GM23338 (cell line): ENCODE results near the gene MAP2K3. TPM values are rescaled to one million over a fixed set of nuclear protein-coding genes. Genes with fewer than 3 reads are reported as not detected.

ENCODE experiments used
- ATAC-seq: fragments of 200-7000 bp; cut with Tn5 transposase; 3 replicates; pipeline ENCODE4 v1.9.1; 2020
- DNase-seq: peaks from one replicate; pipeline ENCODE4 v3.0.0-alpha.2; 2015; ENCODE audit warnings: low spot score
- H2AFZ ChIP-seq: fragments of 200-600 bp; sonication (generic); 2 replicates; pipeline ENCODE4 v1.8.0; 2016; ENCODE audit warnings: antibody characterized with exemption, mild to moderate bottlenecking, moderate library complexity
- H3F3A ChIP-seq: fragments of 200-600 bp; sonication (generic); replicated peaks from 2 replicates; pipeline ENCODE4 v1.8.0; 2017; ENCODE audit warnings: antibody characterized with exemption, mixed run types, low read depth
- H3K27ac ChIP-seq: fragments of 200-600 bp; sonication (generic); 2 replicates; pipeline ENCODE4 v1.6.1; 2016; ENCODE audit warnings: low read depth
- H3K27me3 ChIP-seq: fragments of 200-600 bp; sonication (generic); 2 replicates; pipeline ENCODE4 v1.8.0; 2016; ENCODE audit warnings: mild to moderate bottlenecking, mixed run types, moderate library complexity; ENCODE audit not compliant: insufficient read depth
- H3K36me3 ChIP-seq: fragments of 200-600 bp; sonication (generic); 2 replicates; pipeline ENCODE4 v1.8.0; 2016; ENCODE audit warnings: mild to moderate bottlenecking; ENCODE audit not compliant: insufficient read depth
- H3K4me1 ChIP-seq: fragments of 200-600 bp; sonication (generic); 2 replicates; pipeline ENCODE4 v1.8.0; 2016; ENCODE audit warnings: mild to moderate bottlenecking, moderate library complexity; ENCODE audit not compliant: insufficient read depth
- H3K4me2 ChIP-seq: fragments of 200-600 bp; sonication (generic); 2 replicates; pipeline ENCODE4 v1.7.1; 2017; ENCODE audit warnings: mixed run types
- H3K4me3 ChIP-seq: fragments of 200-600 bp; sonication (generic); 2 replicates; pipeline ENCODE4 v1.6.1; 2016; ENCODE audit warnings: mixed run types
- H3K79me2 ChIP-seq: fragments of 200-600 bp; sonication (generic); replicated peaks from 2 replicates; pipeline ENCODE4 v1.8.0; 2017; ENCODE audit warnings: mild to moderate bottlenecking; ENCODE audit not compliant: insufficient read depth
- H3K9me2 ChIP-seq: fragments of 200-600 bp; sonication (generic); 2 replicates; pipeline ENCODE4 v1.8.0; 2017; ENCODE audit not compliant: insufficient read depth
- H4K20me1 ChIP-seq: fragments of 200-600 bp; sonication (generic); replicated peaks from 2 replicates; pipeline ENCODE4 v1.8.0; 2017; ENCODE audit warnings: mild to moderate bottlenecking; ENCODE audit not compliant: insufficient read depth
- H3K27ac Mint-ChIP-seq: 2 replicates; pipeline ENCODE4 v1.8.0; 2020; ENCODE audit warnings: inconsistent platforms, mild to moderate bottlenecking, moderate library complexity, mixed read lengths
- H3K27me3 Mint-ChIP-seq: 3 replicates; pipeline ENCODE4 v1.8.0; 2022; ENCODE audit warnings: low read depth, mild to moderate bottlenecking, moderate library complexity, mixed read lengths, inconsistent platforms; ENCODE audit not compliant: insufficient read depth, poor library complexity
- H3K36me3 Mint-ChIP-seq: 3 replicates; pipeline ENCODE4 v1.8.0; 2021; ENCODE audit warnings: low read depth, mild to moderate bottlenecking, inconsistent platforms, moderate library complexity, mixed read lengths
- H3K4me1 Mint-ChIP-seq: 3 replicates; pipeline ENCODE4 v1.8.0; 2020; ENCODE audit warnings: mild to moderate bottlenecking, inconsistent platforms, mixed read lengths
- H3K4me3 Mint-ChIP-seq: 3 replicates; pipeline ENCODE4 v1.8.0; 2021; ENCODE audit warnings: moderate library complexity, mild to moderate bottlenecking, inconsistent platforms, mixed read lengths
- H3K9me3 Mint-ChIP-seq: 3 replicates; pipeline ENCODE4 v1.8.0; 2020; ENCODE audit warnings: moderate library complexity, mild to moderate bottlenecking, inconsistent platforms, mixed read lengths
- CTCF ChIP-seq, 2 experiments: fragments of 200-600 bp in 1 of 2; sonication (generic) in 1 of 2; conservative IDR thresholded peaks; 2 replicates each; pipeline versions ENCODE4 v1.5.1 to v1.6.1; 2016 to 2017; ENCODE audit warnings: antibody characterized with exemption in 2 of 2, low read depth in 2 of 2, mild to moderate bottlenecking in 2 of 2, moderate library complexity in 1 of 2
- EZH2 ChIP-seq: fragments of 200-600 bp; sonication (generic); IDR thresholded peaks from one replicate; pipeline ENCODE4 v1.8.0; 2017; ENCODE audit warnings: antibody characterized with exemption, mild to moderate bottlenecking, low read depth; ENCODE audit not compliant: unreplicated experiment
- JUNB ChIP-seq: IDR thresholded peaks from one replicate; pipeline ENCODE4 v1.6.1; 2016; ENCODE audit warnings: antibody characterized with exemption; ENCODE audit not compliant: unreplicated experiment
- NANOG ChIP-seq: IDR thresholded peaks from 2 replicates; pipeline ENCODE4 v1.6.1; 2016; ENCODE audit warnings: antibody characterized with exemption, borderline replicate concordance
- POLR2AphosphoS5 ChIP-seq: IDR thresholded peaks from 2 replicates; pipeline ENCODE4 v1.6.1; 2016; ENCODE audit warnings: antibody characterized with exemption, low read depth
- ZNF114 ChIP-seq: fragments of 250-450 bp; sonication (Bioruptor Pico); IDR thresholded peaks from 2 replicates; pipeline ENCODE4 v1.5.0; 2020; ENCODE audit warnings: mild to moderate bottlenecking, moderate library complexity
- ZNF462 ChIP-seq: fragments of 250-450 bp; sonication (Bioruptor Pico); IDR thresholded peaks from 2 replicates; pipeline ENCODE4 v1.5.0; 2020; ENCODE audit warnings: mild to moderate bottlenecking, moderate library complexity
- polyA plus RNA-seq: library from polyadenylated mRNA; unstranded; fragments of >200 nt; fragmentation: Nextera tagmentation; extraction: Ambion mirVana; gene quantifications from 2 replicates; pipeline ENCODE4 v1.2.1, GENCODE V29; 2016
- total RNA-seq: library from RNA; depleted of rRNA; stranded (reverse); fragments of >200 nt; shearing (Covaris generic); gene quantifications from 2 replicates; pipeline ENCODE4 v1.2.3, GENCODE V29; 2014
- TF ChIP-seq, protein P1 (sequence below): IDR thresholded peaks from one replicate; pipeline ENCODE4 v1.6.1; 2018; ENCODE audit warnings: antibody characterized with exemption; ENCODE audit not compliant: unreplicated experiment
- TF ChIP-seq, protein P2 (sequence below): IDR thresholded peaks from 2 replicates; pipeline ENCODE4 v1.6.1; 2016; ENCODE audit warnings: antibody characterized with exemption

Gene MAP2K3
- total and polyA plus RNA-seq, 2 experiments from 2014 or later: 28.5 to 31.7 TPM

GRCh38 chr17:21280081-21280518 is 4.4 kb upstream of the MAP2K3 start (continued):
- TF ChIP-seq CTCF (conservative IDR thresholded peaks at IDR 0.05; ENCODE audit: low read depth in 2 of 2) (peak; percentile 85 to 97), EZH2 (no peak), NANOG (no peak)
- TF ChIP-seq, protein P1, sequence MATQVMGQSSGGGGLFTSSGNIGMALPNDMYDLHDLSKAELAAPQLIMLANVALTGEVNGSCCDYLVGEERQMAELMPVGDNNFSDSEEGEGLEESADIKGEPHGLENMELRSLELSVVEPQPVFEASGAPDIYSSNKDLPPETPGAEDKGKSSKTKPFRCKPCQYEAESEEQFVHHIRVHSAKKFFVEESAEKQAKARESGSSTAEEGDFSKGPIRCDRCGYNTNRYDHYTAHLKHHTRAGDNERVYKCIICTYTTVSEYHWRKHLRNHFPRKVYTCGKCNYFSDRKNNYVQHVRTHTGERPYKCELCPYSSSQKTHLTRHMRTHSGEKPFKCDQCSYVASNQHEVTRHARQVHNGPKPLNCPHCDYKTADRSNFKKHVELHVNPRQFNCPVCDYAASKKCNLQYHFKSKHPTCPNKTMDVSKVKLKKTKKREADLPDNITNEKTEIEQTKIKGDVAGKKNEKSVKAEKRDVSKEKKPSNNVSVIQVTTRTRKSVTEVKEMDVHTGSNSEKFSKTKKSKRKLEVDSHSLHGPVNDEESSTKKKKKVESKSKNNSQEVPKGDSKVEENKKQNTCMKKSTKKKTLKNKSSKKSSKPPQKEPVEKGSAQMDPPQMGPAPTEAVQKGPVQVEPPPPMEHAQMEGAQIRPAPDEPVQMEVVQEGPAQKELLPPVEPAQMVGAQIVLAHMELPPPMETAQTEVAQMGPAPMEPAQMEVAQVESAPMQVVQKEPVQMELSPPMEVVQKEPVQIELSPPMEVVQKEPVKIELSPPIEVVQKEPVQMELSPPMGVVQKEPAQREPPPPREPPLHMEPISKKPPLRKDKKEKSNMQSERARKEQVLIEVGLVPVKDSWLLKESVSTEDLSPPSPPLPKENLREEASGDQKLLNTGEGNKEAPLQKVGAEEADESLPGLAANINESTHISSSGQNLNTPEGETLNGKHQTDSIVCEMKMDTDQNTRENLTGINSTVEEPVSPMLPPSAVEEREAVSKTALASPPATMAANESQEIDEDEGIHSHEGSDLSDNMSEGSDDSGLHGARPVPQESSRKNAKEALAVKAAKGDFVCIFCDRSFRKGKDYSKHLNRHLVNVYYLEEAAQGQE: no peak

DNA sequence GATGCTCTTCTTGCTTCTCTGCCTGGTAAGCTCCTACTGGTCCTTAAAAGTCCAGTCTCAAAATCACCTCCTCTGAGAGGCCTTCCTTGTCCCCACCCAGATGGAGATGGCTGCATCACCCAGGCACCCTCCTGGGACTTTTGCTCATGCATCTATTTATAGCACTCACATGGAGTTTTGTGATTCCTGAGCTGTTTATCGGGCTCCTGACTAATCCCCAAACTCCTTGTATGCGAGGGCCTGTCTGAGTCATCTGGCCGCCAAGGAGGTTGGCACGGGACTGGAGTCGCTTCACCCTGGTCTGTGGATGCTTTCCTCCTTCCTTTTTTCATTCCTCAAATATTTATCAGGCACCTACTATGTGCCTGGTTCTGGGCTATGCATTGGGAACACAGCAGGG is 2.3 kb upstream of the MAP2K3 start:
- H3K4me3 ChIP-seq: no peak overlapping the region
- H3F3A ChIP-seq: no peaks in the 10 kb centered on the region
- no peak overlapping the region for H2AFZ ChIP-seq
- DNase-seq: no peak
- no peak for ATAC-seq
- H4K20me1 ChIP-seq: no peaks in the 10 kb centered on the region; the same call in 1 of the 2 replicates
- no peak overlapping the region for H3K27ac ChIP-seq
- no peaks in the 10 kb centered on the region; the same call in 2 of the 3 replicates for H3K36me3 Mint-ChIP-seq
- H3K4me2 ChIP-seq: no peak overlapping the region
- H3K36me3 ChIP-seq: no peaks in the 10 kb centered on the region
- H3K4me1 ChIP-seq: peaks cover 10% of the 10 kb centered on the region
- no peaks in the 10 kb centered on the region for H3K9me3 Mint-ChIP-seq
- H3K79me2 ChIP-seq: peaks cover 23% of the 10 kb centered on the region
- peaks cover 19% of the 10 kb centered on the region for H3K4me1 Mint-ChIP-seq
- H3K9me2 ChIP-seq: no peaks in the 10 kb centered on the region
- H3K27me3 Mint-ChIP-seq: peaks cover 38% of the 10 kb centered on the region
- peaks cover 32% of the 10 kb centered on the region for H3K27me3 ChIP-seq
- no peak overlapping the region for H3K27ac Mint-ChIP-seq
- no peak overlapping the region for H3K4me3 Mint-ChIP-seq
- TF ChIP-seq POLR2AphosphoS5: no peak
- TF ChIP-seq ZNF114: no peak
- TF ChIP-seq JUNB: no peak
- no peak for TF ChIP-seq ZNF462 (CRISPR knock-in tag)
- no peak for TF ChIP-seq CTCF (conservative IDR thresholded peaks at IDR 0.05; ENCODE audit: low read depth in 2 of 2)
- TF ChIP-seq, protein P2, sequence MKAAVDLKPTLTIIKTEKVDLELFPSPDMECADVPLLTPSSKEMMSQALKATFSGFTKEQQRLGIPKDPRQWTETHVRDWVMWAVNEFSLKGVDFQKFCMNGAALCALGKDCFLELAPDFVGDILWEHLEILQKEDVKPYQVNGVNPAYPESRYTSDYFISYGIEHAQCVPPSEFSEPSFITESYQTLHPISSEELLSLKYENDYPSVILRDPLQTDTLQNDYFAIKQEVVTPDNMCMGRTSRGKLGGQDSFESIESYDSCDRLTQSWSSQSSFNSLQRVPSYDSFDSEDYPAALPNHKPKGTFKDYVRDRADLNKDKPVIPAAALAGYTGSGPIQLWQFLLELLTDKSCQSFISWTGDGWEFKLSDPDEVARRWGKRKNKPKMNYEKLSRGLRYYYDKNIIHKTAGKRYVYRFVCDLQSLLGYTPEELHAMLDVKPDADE: no peak
- no peak for TF ChIP-seq NANOG
